ENCODE results near the gene MAP3K4.

MAP3K4 gene

DNA sequence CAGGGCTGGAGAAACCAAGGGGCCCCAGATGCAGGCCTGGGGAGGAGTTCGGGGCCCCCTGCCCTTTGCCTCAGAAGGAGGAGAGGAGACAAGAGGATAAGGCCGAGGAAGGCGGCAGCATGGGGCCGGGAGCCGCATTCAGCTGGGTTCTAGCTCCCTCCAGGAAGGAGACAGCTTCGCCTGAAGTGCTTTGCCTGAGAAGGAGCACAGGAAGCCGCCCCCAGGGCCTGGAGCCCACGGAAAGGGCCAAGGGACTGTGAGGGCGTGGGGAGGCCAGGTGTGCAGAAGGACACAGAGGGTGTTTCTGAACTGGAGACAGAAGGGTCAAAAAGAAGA lies 160.9 kb downstream of the MAP3K4 start:
- TF ChIP-seq, protein P1, sequence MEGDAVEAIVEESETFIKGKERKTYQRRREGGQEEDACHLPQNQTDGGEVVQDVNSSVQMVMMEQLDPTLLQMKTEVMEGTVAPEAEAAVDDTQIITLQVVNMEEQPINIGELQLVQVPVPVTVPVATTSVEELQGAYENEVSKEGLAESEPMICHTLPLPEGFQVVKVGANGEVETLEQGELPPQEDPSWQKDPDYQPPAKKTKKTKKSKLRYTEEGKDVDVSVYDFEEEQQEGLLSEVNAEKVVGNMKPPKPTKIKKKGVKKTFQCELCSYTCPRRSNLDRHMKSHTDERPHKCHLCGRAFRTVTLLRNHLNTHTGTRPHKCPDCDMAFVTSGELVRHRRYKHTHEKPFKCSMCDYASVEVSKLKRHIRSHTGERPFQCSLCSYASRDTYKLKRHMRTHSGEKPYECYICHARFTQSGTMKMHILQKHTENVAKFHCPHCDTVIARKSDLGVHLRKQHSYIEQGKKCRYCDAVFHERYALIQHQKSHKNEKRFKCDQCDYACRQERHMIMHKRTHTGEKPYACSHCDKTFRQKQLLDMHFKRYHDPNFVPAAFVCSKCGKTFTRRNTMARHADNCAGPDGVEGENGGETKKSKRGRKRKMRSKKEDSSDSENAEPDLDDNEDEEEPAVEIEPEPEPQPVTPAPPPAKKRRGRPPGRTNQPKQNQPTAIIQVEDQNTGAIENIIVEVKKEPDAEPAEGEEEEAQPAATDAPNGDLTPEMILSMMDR (IDR thresholded peaks at IDR 0.05; ENCODE audit: insufficient read depth, low read depth, low read length, missing control alignments), result no peak
- DNase-seq (ENCODE audit: low read depth), result no peak
- H3K4me3 ChIP-seq (ENCODE audit: low read depth, low read length), result no peak overlapping the region

DNA sequence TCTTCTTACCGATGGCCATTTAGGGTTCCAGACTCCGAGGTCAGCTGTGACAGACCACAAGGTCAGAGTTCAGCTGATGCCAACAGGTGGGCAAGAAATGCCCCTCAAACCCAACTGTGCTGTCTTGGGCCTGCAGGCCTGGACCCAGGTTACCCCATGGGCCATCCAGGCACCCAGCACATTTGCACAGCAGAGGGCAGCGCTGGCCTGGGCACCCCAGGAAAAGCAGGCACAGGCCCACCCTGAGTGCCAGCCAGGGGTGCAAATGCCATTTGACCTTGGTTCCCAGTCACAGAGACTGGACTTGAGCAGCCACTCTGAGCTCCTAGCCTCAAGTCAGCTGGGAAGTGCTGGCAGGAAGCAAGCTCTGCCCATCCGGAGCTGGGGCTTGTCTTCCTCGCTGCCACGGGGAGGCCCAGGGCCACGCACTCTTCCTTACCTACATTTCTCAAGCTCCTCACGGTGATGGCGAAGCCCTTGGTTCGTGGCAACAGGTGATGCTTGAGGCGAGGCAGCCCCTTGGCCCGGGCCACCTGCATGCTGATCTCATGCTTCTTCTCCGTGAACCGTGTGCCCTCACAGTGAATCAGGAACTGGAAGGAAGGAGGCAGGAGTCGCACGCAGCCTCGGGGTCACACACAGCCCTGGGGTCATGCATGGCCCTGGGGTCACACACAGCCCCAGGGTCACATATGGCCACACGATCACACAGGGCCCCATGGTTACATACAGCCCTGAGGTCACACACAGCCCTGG lies 161.5 kb downstream of the MAP3K4 start:
- H3K4me3 ChIP-seq (ENCODE audit: low read depth, low read length), result no peak overlapping the region
- TF ChIP-seq, protein P1 (IDR thresholded peaks at IDR 0.05; ENCODE audit: insufficient read depth, low read depth, low read length, missing control alignments), result peak; percentile 28
- DNase-seq (ENCODE audit: low read depth), result no peak

DNA sequence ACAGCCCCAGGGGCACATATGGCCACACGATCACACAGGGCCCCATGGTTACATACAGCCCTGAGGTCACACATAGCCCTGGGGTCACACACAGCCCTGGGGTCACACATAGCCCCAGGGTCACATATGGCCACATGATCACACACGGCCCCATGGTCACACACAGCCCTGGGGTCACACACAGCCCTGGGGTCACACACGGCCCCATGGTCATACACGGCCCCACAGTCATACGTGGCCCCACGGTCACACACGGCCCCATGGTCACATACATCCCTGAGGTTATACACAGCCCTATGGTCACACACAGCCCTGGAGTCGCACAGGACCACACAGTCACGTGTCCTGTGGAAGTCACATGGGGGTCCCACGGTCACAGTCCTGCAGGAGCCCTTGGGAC lies 162.2 kb downstream of the MAP3K4 start:
- TF ChIP-seq, protein P1 (IDR thresholded peaks at IDR 0.05; ENCODE audit: insufficient read depth, low read depth, low read length, missing control alignments), result no peak
- DNase-seq (ENCODE audit: low read depth), result no peak

DNA sequence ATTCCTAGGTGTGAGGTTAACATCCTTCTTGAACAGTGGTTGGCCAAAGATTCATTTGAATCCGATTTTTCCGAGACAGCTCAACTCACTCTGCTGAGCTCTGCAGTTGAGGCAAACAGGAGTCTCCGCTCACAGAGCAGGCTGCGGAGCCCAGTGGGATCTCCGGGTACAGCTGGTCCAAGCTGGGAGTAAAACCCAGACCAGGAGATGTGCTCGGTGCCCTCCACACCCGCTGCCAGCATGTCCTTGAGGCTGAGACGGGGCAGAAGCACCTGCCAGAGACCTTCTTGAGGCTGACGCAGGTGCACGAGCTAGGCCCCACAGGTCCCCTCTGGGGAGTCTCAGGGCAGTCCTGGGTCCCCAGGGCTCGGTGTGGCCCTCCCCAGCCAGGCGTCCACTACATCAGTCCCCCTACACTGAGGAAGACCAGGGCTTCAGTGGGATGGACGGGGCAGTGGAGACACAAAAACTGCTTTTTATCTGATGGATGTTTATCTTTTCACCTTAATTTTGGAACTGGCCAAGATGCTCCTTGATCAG lies 163.3 kb downstream of the MAP3K4 start:
- TF ChIP-seq, protein P1 (IDR thresholded peaks at IDR 0.05; ENCODE audit: insufficient read depth, low read depth, low read length, missing control alignments), result no peak
- DNase-seq (ENCODE audit: low read depth), result no peak
- no peak overlapping the region for H3K4me3 ChIP-seq (ENCODE audit: low read depth, low read length)

More for the DNA sequence above, 162.2 kb downstream of the MAP3K4 start:
- H3K4me3 ChIP-seq (ENCODE audit: low read depth, low read length), result no peak overlapping the region

DNA sequence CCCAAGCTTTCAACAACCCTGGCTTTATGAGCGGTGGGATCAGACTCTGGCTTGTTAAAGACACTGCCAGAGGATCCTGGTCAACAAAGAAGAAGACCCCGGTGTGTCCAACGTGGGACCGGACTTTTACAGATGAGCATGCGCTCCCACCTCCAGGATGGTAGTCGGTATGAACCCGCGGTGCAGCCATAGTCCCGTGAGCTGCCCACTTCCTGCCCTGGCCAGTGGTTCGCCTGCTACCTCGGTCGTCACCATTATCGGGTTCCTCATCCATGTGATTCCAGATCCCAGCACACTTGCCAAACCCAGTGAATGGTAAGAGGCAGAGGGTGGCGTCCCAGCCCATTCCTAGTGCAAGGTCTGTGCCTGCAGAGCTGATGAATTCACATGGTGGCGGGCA lies 169.6 kb downstream of the MAP3K4 start:
- TF ChIP-seq, protein P1 (IDR thresholded peaks at IDR 0.05; ENCODE audit: insufficient read depth, low read depth, low read length, missing control alignments), result no peak
- DNase-seq (ENCODE audit: low read depth), result no peak

DNA sequence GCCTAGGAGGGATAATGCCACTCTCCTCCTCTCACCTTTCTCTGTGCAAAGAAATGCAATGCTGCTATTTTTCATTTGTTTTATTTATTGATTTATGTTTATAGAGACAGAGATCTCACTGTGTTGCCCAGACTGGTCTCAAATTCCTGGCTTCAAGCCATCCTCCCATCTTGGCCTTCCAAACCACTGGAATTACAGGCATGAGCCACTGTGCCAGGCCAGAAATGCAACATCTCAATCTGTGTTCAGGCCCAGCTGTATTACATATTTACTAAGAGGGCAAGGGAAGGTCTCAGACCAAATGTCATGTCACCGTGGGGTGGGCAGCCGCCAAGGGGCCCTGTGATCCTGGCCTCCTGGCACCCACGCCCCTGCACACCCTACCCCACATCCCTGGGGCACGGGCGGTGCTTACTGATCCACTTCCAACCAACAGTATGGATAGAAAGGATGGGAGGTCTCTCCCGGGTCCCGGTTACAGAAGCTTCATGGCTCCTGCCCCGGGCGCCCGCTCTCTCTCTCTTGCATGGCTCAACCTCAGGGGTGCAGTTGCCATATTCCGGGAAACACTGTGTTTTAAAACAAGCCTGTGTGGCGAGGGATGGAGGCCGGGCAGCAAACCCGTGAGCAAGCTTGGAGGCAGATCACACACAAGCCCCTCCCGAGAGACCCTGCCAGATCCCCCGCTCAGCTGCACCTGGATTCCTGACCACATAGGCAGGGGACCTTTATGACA lies 170.5 kb downstream of the MAP3K4 start:
- TF ChIP-seq, protein P1 (IDR thresholded peaks at IDR 0.05; ENCODE audit: insufficient read depth, low read depth, low read length, missing control alignments), result no peak
- H3K4me3 ChIP-seq (ENCODE audit: low read depth, low read length), result no peak overlapping the region
- no peak for DNase-seq (ENCODE audit: low read depth)

More for the DNA sequence above, 169.6 kb downstream of the MAP3K4 start:
- H3K4me3 ChIP-seq (ENCODE audit: low read depth, low read length), result no peak overlapping the region

Measured in GM12865 (cell line).